HG03066 (cell line): ENCODE data around the gene FHOD3.
"Not testable (repeated sequence)": the region's sequence is repeated elsewhere in the genome, so short reads cannot be mapped to it uniquely, and the experiment has no call there.

Experiments
- ATAC-seq: cut with Tn5 transposase; IDR thresholded peaks from one replicate; pipeline ENCODE4 v1.9.1; 2021; ENCODE audit warnings: low read depth; ENCODE audit not compliant: unreplicated experiment

The FHOD3 gene

DNA sequence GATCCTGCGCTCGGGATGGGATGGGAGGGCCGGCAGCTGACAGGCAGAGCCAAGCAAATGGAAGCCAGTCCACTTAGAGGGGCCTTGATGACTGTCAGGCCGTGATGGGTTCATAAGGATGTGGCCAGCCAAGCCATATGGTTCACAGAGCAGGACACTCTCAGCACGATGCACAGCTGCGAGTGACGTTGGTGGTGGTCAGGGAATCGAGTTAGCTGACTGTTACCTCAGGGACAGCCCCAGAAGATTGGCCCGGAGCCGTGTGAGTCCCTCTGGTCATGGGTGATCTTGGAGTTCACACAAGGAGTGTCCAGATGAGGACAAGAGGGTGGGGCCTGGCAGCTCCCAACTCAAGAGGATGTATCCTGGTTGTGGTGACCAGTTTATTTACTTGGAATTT is 461.1 kb downstream of the FHOD3 start:
- no peak for ATAC-seq

GRCh38 chr18:36759167-36759776 is 461.8 kb downstream of the FHOD3 start:
- no peak for ATAC-seq

- ATAC-seq = no peak
Observed at GRCh38 chr18:36760598-36760997, 463.1 kb downstream of the FHOD3 start.

- ATAC-seq = no peak
Observed at GRCh38 chr18:36761186-36761698, 463.7 kb downstream of the FHOD3 start.

- ATAC-seq = no peak
Observed at GRCh38 chr18:36762074-36762473, 464.6 kb downstream of the FHOD3 start.

- ATAC-seq = not testable (repeated sequence)
Observed at GRCh38 chr18:36762965-36763364, 465.5 kb downstream of the FHOD3 start.

GRCh38 chr18:36766836-36767235 is 469.3 kb downstream of the FHOD3 start:
- no peak for ATAC-seq

DNA sequence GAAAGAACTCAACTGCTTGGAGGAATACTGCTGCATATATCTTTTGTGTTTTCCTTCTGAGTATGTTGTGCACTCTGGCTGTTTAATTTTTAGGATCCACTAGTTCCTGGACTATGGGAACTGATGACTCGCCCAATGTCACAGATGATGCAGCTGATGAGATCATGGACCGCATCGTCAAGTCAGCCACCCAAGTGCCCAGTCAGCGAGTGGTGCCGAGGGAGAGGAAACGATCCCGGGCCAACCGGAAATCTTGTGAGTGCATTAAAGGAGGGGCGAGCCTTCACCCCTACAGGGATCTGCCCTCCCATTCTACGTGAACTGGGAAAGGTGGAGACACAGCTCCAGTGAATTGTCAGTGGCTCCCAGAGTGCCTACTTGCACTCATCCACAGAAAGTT is 471.7 kb downstream of the FHOD3 start:
- no peak for ATAC-seq

GRCh38 chr18:36769611-36770314 is 472.2 kb downstream of the FHOD3 start:
- ATAC-seq = no peak

DNA sequence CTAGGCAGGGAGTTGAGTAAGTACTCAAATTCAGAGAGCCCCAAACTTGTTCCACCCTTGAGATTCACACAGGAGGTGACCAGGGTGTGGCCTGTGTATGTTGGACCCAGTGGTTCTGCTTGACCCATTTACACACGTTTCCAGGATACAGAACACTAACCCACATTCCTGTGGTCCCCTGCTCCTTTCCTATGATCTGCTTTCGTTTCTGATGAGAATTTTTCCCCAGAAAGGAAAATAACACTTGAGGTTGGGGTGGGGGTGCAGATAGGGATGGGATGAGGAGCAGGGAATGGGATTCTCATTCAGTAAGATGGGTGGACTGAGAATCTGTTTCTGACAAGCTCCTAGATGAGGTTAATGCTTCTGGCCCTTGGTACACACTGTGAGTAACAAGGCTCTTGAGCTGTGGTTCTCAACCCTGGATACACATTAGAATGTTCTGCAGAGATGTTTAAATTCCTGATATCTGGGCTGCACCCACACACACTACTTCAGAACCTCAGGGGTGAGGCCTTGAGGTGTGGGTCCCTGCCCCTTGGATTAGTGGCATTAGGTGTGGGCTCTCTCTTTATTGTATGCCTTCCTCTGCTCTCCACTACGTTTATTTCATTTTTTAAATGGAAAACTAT is 472.9 kb downstream of the FHOD3 start:
- no peak for ATAC-seq

DNA sequence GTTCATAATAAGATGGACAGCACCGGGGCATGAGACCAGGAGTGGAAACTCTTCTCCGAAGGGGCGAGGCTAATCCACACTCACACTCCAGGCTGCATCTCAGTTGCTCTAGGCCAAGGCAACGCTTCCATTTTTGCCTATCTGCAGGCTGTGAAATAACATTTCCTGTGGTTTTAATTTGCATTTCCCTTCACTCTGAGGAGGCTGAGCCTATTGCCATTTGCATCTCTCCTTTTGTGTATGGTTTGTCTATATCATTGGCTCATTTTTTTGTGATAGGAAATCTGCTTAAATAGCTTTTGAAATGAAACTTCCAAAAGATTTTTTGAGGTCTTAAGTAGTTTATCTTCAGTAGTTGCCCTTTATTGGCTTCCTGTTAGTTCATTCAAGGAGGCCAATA is 473.7 kb downstream of the FHOD3 start:
- no peak for ATAC-seq

DNA sequence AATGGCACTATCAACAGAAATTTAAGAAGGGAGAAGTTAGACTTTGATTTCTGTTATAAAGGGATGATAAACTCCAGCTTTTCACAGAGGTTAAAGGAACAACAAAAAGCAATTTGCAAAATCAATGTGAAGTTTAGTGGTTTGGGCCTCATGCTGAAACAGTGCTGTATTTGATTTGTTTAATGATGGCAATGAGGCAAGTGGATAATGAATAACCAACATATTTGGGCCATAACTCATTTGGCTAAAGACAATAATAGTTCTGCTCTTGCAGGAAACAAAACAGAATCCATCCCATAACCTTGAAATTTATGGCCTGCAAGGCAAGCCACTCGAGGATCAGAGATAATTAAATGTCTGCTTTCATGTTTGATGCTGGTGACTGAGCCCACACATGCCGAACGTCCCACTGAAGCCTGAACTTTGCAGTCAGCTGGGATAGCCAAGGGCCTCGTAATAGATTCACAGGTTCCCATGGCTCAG is 474.8 kb downstream of the FHOD3 start:
- no peak for ATAC-seq

DNA sequence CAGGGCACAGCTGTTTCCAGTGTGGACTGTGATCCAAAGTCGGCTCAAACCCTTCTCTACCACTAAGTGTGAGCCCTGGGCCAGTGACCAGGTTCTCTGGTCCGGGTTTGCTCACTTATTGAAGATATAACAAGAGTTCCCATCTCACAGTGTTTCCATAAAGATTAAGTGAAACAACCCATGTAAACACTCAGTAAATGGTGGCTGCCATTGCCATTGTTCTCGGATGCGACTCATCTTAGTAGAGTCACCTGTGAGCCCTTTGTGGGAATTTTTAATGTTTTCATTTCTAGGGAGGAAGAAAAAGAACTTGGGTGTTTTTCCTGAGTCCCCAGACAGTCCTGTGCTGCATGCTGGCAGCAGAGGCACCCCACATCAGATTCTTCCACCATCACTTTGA is 477.9 kb downstream of the FHOD3 start:
- ATAC-seq = no peak

DNA sequence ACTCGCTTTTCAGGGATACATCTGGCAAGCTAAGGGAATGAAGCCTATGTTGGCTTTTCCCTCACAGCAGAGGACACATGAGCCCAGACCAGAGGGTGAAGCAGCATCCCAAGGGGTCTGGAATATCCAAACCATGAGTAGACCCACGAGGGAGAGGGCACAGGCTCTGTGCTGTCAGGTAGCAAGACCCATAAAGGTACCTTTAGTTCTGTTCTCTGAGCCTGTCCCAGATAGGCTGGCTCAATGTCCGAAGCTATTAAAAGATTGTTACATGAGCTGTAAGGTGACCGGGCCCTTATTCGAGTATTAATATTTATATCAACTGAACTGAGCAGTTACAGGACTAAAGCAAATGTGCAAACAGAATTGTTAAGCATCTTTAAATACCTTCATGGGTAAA is 479.1 kb downstream of the FHOD3 start:
- no peak for ATAC-seq

- ATAC-seq = no peak
Observed at GRCh38 chr18:36777566-36777965, 480.1 kb downstream of the FHOD3 start.

GRCh38 chr18:36780748-36781147 is 483.2 kb downstream of the FHOD3 start:
- no peak for ATAC-seq

GRCh38 chr18:36782710-36783109 is 485.2 kb downstream of the FHOD3 start:
- ATAC-seq = no peak

DNA sequence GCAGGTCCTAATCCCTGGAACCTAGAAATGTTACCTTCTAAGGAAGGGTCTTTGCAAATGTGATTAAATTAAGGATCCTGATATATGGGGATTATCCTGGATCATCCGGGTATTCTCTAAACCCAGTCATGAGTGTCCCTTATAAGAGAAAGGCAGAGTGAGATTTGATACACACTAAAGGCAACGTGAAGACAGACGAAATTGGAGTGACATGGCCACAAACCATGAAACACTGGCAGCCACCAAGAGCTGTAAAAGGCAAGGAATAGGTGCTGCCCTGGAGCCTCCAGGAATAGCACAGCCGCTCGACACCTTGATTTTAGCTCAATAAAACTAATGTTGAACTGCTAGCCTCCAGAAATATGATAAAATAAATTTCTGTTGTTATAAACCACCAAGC is 486.3 kb downstream of the FHOD3 start:
- ATAC-seq = no peak

- ATAC-seq = no peak
Observed at GRCh38 chr18:36786686-36787085, 489.2 kb downstream of the FHOD3 start.

DNA sequence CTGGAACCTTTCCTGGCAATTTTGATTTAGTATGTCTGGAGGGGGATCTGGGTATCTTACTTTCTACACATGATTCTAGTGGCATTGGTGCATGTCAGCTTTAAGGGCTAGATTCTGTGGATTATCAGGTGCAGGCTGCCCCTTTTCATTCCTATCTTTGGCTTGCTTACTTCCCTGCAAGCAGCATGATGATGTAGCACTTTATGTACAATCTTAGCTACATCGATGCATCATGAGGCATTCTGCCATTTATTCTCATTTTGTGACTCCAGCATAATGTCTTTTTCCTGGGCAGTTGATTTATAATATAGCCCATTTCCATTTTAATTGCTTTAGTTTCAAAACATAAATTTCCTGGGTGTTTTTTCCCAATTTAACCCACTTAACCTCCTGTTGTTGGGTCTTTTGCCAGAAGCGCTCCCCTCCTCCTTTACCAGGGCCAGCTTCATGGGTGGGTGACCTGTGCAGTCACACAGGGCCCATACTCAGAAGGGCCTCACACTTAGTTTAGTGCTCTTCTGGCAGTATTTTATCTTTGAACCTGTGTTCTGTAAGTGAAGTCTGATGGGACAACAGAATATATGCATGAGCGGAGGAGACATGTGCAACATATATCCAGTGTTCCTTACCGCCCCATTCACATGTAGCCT is 495.2 kb downstream of the FHOD3 start:
- ATAC-seq = no peak
